OCI-LY3 (cell line): Measurements from ENCODE around the gene PPARGC1A.

ENCODE experiments used
- H2AFZ ChIP-seq: fragments of 200-600, 300-600 bp; shearing (Covaris generic); 2 replicates; pipeline ENCODE4 v1.6.0; 2014; ENCODE audit warnings: antibody characterized with exemption, low read depth, low read length
- H3K27ac ChIP-seq: fragments of 200-600, 300-600 bp; sonication (generic); 2 replicates; pipeline ENCODE4 v1.5.1; 2014; ENCODE audit warnings: mild to moderate bottlenecking, low read length, moderate library complexity, mixed read lengths
- H3K27me3 ChIP-seq: fragments of 200-600, 300-600 bp; sonication (generic); 2 replicates; pipeline ENCODE4 v1.6.1; 2014; ENCODE audit warnings: low read depth, low read length, mixed read lengths
- H3K36me3 ChIP-seq: fragments of 200-600, 300-600 bp; sonication (generic); replicated peaks from 2 replicates; pipeline ENCODE3; 2014; ENCODE audit warnings: low read depth, low read length, mixed read lengths
- H3K4me1 ChIP-seq: fragments of 300-600, 200-600 bp; sonication (generic); 2 replicates; pipeline ENCODE4 v1.6.1; 2014; ENCODE audit warnings: low read length, mixed read lengths
- H3K4me2 ChIP-seq: fragments of 200-600, 300-600 bp; sonication (generic); 2 replicates; pipeline ENCODE4 v1.6.1; 2014; ENCODE audit warnings: low read length, mixed read lengths
- H3K4me3 ChIP-seq: fragments of 300-600, 200-600 bp; sonication (generic); 2 replicates; pipeline ENCODE4 v1.5.1; 2014; ENCODE audit warnings: antibody characterized with exemption, mild to moderate bottlenecking, low read length, moderate library complexity
- H3K79me2 ChIP-seq: fragments of 300-600, 200-600 bp; shearing (Covaris generic); 2 replicates; pipeline ENCODE4 v1.6.1; 2014; ENCODE audit warnings: mild to moderate bottlenecking, low read length, mixed read lengths
- H3K9ac ChIP-seq: fragments of 300-600, 200-600 bp; shearing (Covaris generic); 2 replicates; pipeline ENCODE4 v1.6.0; 2014; ENCODE audit warnings: mild to moderate bottlenecking, low read length, moderate library complexity
- H3K9me3 ChIP-seq: fragments of 200-600, 300-600 bp; shearing (Covaris generic); 2 replicates; pipeline ENCODE4 v1.6.1; 2014; ENCODE audit warnings: low read length, mixed read lengths; ENCODE audit not compliant: insufficient read depth
- H4K20me1 ChIP-seq: fragments of 200-600, 300-600 bp; sonication (generic); 2 replicates; pipeline ENCODE4 v1.6.1; 2016; ENCODE audit warnings: low read length, mixed read lengths; ENCODE audit not compliant: insufficient read depth
- EZH2phosphoT487 ChIP-seq: fragments of 200-600 bp; shearing (Covaris generic); IDR thresholded peaks from 2 replicates; pipeline ENCODE4 v1.6.1; 2018; ENCODE audit warnings: antibody characterized with exemption, mixed run types, low read depth
- TF ChIP-seq, protein P1 (sequence below): fragments of 200-600, 300-600 bp; sonication (generic); IDR thresholded peaks from 2 replicates; pipeline ENCODE4 v1.5.1; 2014; ENCODE audit warnings: antibody characterized with exemption, low read length, low read depth

The PPARGC1A gene

DNA sequence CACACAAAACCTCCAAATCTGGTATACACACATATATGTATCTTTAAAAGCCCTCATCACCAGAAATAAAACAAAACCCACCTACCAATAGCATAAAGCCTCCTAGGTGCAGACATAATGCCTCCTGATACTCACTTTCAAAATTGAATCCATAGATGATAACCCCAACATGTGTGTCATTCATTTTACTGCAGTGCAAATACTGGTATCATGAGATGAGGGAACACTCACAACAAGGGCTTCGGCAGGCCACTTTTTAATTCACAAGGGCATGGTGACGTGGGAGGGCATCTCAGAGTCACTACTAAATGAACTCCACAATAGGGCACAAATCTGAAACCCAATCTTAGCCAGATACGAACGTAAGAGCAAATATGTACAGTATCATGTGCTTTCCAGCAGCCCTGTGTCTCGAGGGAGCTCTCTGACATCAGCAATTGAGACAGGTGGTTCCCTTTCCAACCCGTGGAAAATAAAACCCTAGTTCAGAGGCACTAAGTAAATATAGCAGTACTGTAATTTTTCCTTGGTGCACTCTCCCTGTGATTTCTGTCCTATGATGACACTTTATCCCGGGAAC is 14.1 kb upstream of the PPARGC1A start:
- TF ChIP-seq EZH2phosphoT487, result no peak
- TF ChIP-seq, protein P1, sequence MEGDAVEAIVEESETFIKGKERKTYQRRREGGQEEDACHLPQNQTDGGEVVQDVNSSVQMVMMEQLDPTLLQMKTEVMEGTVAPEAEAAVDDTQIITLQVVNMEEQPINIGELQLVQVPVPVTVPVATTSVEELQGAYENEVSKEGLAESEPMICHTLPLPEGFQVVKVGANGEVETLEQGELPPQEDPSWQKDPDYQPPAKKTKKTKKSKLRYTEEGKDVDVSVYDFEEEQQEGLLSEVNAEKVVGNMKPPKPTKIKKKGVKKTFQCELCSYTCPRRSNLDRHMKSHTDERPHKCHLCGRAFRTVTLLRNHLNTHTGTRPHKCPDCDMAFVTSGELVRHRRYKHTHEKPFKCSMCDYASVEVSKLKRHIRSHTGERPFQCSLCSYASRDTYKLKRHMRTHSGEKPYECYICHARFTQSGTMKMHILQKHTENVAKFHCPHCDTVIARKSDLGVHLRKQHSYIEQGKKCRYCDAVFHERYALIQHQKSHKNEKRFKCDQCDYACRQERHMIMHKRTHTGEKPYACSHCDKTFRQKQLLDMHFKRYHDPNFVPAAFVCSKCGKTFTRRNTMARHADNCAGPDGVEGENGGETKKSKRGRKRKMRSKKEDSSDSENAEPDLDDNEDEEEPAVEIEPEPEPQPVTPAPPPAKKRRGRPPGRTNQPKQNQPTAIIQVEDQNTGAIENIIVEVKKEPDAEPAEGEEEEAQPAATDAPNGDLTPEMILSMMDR, result no peak
- H3K27me3 ChIP-seq, result no peaks in the 10 kb centered on the region
- no peak overlapping the region for H3K27ac ChIP-seq
- no peaks in the 10 kb centered on the region; the same call in 1 of the 2 replicates for H3K4me1 ChIP-seq
- H2AFZ ChIP-seq, result no peak overlapping the region
- no peaks in the 10 kb centered on the region for H3K9me3 ChIP-seq
- no peaks in the 10 kb centered on the region for H3K79me2 ChIP-seq
- H3K36me3 ChIP-seq, result no peaks in the 10 kb centered on the region
- no peak overlapping the region for H3K9ac ChIP-seq
- peak overlapping the region; percentile 16 for H3K4me2 ChIP-seq
- no peaks in the 10 kb centered on the region for H4K20me1 ChIP-seq
- no peak overlapping the region for H3K4me3 ChIP-seq

DNA sequence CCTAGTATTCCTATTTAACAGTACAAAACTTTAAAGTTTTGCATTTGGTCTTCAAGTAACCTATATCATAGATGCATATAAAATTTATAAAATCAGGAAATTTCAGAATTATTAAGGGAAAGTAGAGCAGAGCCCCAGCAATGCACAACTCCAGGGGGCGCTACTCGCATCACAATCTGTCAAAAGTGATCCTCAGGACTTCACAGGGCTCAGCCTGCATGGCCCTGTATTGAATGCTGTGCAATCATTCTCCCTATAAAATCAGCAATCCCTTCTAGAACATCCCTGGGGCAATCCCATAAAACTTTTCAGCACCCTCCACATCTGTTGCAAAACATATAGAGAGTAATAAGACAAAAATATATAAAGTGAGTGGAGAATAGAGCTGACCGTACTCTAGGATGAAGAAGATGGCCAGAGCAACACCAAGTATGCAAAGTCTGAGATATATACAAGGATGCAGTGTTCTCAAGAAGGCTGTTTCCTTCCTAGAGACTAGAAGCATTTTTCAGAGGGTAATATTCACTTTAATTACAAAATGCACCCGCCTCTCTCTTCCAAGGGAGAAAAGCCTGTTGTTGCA is 12.5 kb upstream of the PPARGC1A start:
- H3K4me2 ChIP-seq, result no peak overlapping the region
- no peaks in the 10 kb centered on the region; the same call in 1 of the 2 replicates for H3K4me1 ChIP-seq
- H2AFZ ChIP-seq, result no peak overlapping the region
- no peaks in the 10 kb centered on the region for H3K27me3 ChIP-seq
- H4K20me1 ChIP-seq, result no peaks in the 10 kb centered on the region
- no peaks in the 10 kb centered on the region for H3K36me3 ChIP-seq
- H3K9ac ChIP-seq, result no peak overlapping the region
- no peak overlapping the region for H3K4me3 ChIP-seq
- TF ChIP-seq, protein P1, result peak; percentile 25; the same call in 1 of the 2 replicates
- no peak for TF ChIP-seq EZH2phosphoT487
- no peaks in the 10 kb centered on the region for H3K9me3 ChIP-seq
- no peaks in the 10 kb centered on the region for H3K79me2 ChIP-seq
- H3K27ac ChIP-seq, result no peak overlapping the region

DNA sequence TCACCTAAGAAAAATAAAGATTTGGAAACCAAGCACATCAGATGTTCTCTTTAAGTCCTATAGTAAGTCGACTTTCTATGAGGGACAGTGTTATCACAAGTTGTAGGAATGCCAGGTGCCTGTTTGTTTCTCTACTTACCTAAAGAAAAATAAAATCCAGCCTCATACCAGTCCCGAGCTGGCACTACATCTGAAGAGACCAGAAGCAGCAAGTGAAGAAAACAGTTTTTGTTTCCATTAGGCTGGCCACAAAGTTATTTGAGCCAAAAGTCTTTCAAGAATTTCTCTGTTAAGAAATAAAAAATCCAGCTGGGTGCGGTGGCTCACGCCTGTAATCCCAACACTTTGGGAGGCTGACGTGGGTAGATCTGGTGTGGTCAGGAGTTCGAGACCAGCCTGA is 10.8 kb upstream of the PPARGC1A start:
- Histone ChIP-seq H3K79me2 (no peaks in the 10 kb centered on the region), H3K9ac (no peak overlapping the region), H3K36me3 (no peaks in the 10 kb centered on the region), H3K27me3 (no peaks in the 10 kb centered on the region), H4K20me1 (no peaks in the 10 kb centered on the region), H3K4me2 (no peak overlapping the region), H3K9me3 (no peaks in the 10 kb centered on the region), H3K4me3 (no peak overlapping the region), H3K4me1 (no peaks in the 10 kb centered on the region; the same call in 1 of the 2 replicates), H3K27ac (no peak overlapping the region), H2AFZ (no peak overlapping the region)
- TF ChIP-seq, protein P1, result no peak
- TF ChIP-seq EZH2phosphoT487, result no peak

DNA sequence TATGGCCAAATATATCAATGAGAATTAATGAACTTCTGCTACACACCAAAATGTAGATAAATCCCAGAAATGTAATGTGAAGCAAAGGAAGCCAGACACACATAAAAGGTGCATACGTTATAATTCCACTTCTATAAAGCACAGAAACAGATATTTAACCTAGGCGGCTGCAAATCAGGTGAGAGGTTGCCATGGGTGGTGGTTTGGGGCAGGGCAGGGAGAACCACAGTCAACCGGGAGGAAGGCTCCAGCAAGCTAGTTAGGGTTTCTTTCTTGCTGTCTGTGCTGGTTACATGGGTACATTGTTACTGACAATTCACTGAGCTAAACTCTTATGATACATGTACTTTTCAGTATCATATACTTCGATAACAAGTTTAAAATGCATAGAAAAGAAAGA is 9.7 kb upstream of the PPARGC1A start:
- no peak for TF ChIP-seq EZH2phosphoT487
- TF ChIP-seq, protein P1, result no peak
- no peak overlapping the region for H2AFZ ChIP-seq

More for the DNA sequence above, 9.7 kb upstream of the PPARGC1A start:
- H3K4me1 ChIP-seq, result no peaks in the 10 kb centered on the region
- H3K4me2 ChIP-seq, result no peak overlapping the region
- no peaks in the 10 kb centered on the region for H3K36me3 ChIP-seq
- no peaks in the 10 kb centered on the region for H4K20me1 ChIP-seq
- no peaks in the 10 kb centered on the region for H3K27me3 ChIP-seq
- H3K9ac ChIP-seq, result no peak overlapping the region
- no peak overlapping the region for H3K27ac ChIP-seq
- no peak overlapping the region for H3K4me3 ChIP-seq
- no peaks in the 10 kb centered on the region for H3K9me3 ChIP-seq
- no peaks in the 10 kb centered on the region for H3K79me2 ChIP-seq
